Measurements from ENCODE around the gene TCFL5. TPM values are rescaled to one million over a fixed set of nuclear protein-coding genes. Genes with fewer than 3 reads are reported as not detected.

TCFL5 gene
- total and polyA plus RNA-seq, 2 donors (not counting 3 experiments of a cell fraction or from before 2014, with no cell fraction given) = 4.4 to 11.1 TPM

- H3K9me3 ChIP-seq (replicated peaks; ENCODE audit: control insufficient read depth, insufficient read depth, low read length) = no peaks in the 10 kb centered on the region
- no peak for DNase-seq (ENCODE audit: low read depth, low spot score)
- no peak overlapping the region for H3K27ac ChIP-seq (ENCODE audit: insufficient read depth, low read depth, low read length)
- H4K20me1 ChIP-seq (replicated peaks; ENCODE audit: control insufficient read depth, extremely low read depth, insufficient read depth, low read length) = no peaks in the 10 kb centered on the region
- intact Hi-C loops (cut with micrococcal nuclease) (no loop called here), dilution Hi-C loops (cut with MboI; ENCODE audit: extremely low pct_ligation_motif_present, low sequenced_read_pairs) (no loop called here)
- H3K9ac ChIP-seq (replicated peaks; ENCODE audit: extremely low read depth, insufficient read depth, low read length) = no peak overlapping the region
- no peaks in the 10 kb centered on the region for H3K27me3 ChIP-seq (ENCODE audit: control insufficient read depth in 2 of 2, insufficient read depth in 2 of 2, low read length in 2 of 2)
- no peak overlapping the region for H3K4me3 ChIP-seq (replicated peaks in 1 of 3; ENCODE audit: insufficient read depth in 1 of 3, low read depth in 1 of 3, low read length in 3 of 3)
- ChIA-PET CTCF (interaction anchor here (0.6 to 4.7 kb wide), 5 partner anchors 10 to 65 kb away, joined by 3 to 30 read pairs (median 4); no protein-coding TSS in a partner anchor), POLR2A (no interaction called here)
- no peak overlapping the region for H2AFZ ChIP-seq (ENCODE audit: low read depth, low read length)
- no peaks in the 10 kb centered on the region for H3K4me1 ChIP-seq (ENCODE audit: control insufficient read depth, extremely low read depth, insufficient read depth, low read length)
- no peak for FAIRE-seq
- H3K4me2 ChIP-seq (ENCODE audit: insufficient read depth, low read length) = no peak overlapping the region
- no TSS peak for BruUV-seq (replicated peaks)
- no peaks in the 10 kb centered on the region for H3K9me1 ChIP-seq (replicated peaks; ENCODE audit: control insufficient read depth, extremely low read depth, insufficient read depth, low read length)
- H3K79me2 ChIP-seq (ENCODE audit: control insufficient read depth, insufficient read depth, low read length) = no peaks in the 10 kb centered on the region
- TF ChIP-seq JUN (IDR thresholded peaks at IDR 0.05; ENCODE audit: borderline replicate concordance, insufficient read depth, insufficient read length, low read depth) (no peak), MAX (IDR thresholded peaks at IDR 0.05; ENCODE audit: insufficient read depth, insufficient read length) (no peak), MYC (IDR thresholded peaks at IDR 0.05; ENCODE audit: low read depth, low read length) (no peak), GATA2 (IDR thresholded peaks at IDR 0.05; ENCODE audit: insufficient read depth, insufficient read length, low read depth, low read length) (no peak), CTCF (IDR thresholded peaks at IDR 0.05; ENCODE audit: extremely low read depth in 1 of 2, insufficient read depth in 1 of 2, low read depth in 1 of 2, low read length in 2 of 2) (no peak), EZH2 (IDR thresholded peaks at IDR 0.05; ENCODE audit: borderline replicate concordance, low read depth, low read length, severe bottlenecking) (no peak), POLR2AphosphoS5 (IDR thresholded peaks at IDR 0.05; ENCODE audit: insufficient read depth, low read depth, low read length) (no peak), POLR2A (IDR thresholded peaks at IDR 0.05; ENCODE audit: low read depth, low read length) (no peak), FOS (IDR thresholded peaks at IDR 0.05; ENCODE audit: borderline replicate concordance, insufficient read depth, low read length) (no peak)
- peaks cover 20 to 49% of the 10 kb centered on the region in 2 experiments for H3K36me3 ChIP-seq (ENCODE audit: control insufficient read depth in 2 of 2, extremely low read depth in 1 of 2, insufficient read depth in 2 of 2, low read length in 2 of 2)
Measured at GRCh38 chr20:62887860-62888239, 26.2 kb upstream of the TCFL5 start.

All from endothelial cell of umbilical vein (primary cell).